AG09309 (cell line): ENCODE results near the gene WDR7.

Experiments used
- DNase-seq: peaks from one replicate; pipeline ENCODE4 v3.0.0-alpha.2; 2010; ENCODE audit warnings: low read depth
- H3K4me3 ChIP-seq: 2 replicates; pipeline ENCODE4 v1.5.1; 2011; ENCODE audit warnings: mild to moderate bottlenecking, low read depth, low read length, moderate library complexity; ENCODE audit not compliant: control insufficient read depth
- CTCF ChIP-seq: IDR thresholded peaks from 2 replicates; pipeline ENCODE4 v1.5.1; 2011; ENCODE audit warnings: mild to moderate bottlenecking, low read depth, low read length, inconsistent platforms; ENCODE audit not compliant: insufficient read depth, control insufficient read depth; ENCODE audit errors: missing control alignments

Gene WDR7

DNA sequence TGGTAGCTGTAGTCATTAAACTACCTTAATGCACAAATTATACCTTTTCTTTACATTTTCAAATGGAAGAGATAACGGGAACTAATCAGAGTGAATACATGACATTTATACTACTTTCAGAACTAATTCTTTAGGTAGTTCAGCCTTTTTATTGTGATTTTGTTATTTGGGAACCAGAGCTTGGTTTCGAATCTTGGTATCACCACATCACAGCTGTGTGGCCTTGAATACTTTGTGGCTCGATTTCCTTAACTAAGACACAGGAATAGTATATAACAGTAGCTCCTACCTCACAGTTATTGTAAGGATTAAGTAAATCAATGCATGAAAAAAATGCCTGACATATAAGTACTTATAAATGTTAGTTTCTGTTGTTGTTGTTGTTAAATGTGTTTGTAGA is 240.0 kb downstream of the WDR7 start:
- TF ChIP-seq CTCF = no peak
- no peak for DNase-seq
- H3K4me3 ChIP-seq = no peak overlapping the region

DNA sequence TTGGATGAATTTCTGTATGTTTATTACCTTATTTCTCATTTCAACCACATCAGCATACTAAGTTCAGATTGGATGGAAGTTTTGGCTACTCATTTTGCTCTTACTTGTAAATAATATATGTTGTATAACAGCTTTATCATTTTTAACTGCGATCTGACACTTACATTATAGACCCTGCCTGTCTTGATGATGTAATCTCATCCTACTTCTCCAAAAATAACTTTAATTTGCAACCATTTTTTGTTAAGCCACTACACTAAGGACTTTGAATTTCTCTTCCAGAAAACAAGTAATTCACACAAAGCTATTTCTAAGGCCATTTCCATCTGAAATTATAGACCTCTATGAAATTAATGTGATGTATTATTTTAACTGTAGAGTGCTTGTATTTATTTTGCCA is 240.7 kb downstream of the WDR7 start:
- H3K4me3 ChIP-seq = no peak overlapping the region
- no peak for DNase-seq
- no peak for TF ChIP-seq CTCF

GRCh38 chr18:56897122-56897521 is 246.0 kb downstream of the WDR7 start:
- no peak for TF ChIP-seq CTCF
- DNase-seq = no peak
- no peak overlapping the region for H3K4me3 ChIP-seq

DNA sequence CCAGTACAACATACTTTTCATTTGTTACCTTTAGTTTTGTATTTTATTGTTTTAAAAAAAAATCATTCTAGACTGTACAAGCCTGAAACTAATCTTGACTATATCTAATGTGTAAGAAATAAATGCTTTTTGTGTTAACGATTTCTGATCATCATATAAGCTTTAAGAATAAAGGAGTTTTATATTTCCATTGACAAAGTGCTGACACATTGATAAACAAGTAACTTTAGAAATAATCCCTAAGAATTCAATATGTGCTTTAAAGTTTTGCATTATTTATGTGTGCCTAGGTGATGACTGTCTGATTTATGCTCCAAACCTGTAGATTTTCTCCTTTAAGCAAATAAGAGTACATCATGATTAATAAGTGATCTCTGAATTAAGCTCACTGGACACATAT is 248.5 kb downstream of the WDR7 start:
- no peak for DNase-seq
- no peak for TF ChIP-seq CTCF
- H3K4me3 ChIP-seq = no peak overlapping the region

- no peak for DNase-seq
- TF ChIP-seq CTCF = no peak
- no peak overlapping the region for H3K4me3 ChIP-seq
Observed at GRCh38 chr18:56900195-56901094, 249.3 kb downstream of the WDR7 start.

DNA sequence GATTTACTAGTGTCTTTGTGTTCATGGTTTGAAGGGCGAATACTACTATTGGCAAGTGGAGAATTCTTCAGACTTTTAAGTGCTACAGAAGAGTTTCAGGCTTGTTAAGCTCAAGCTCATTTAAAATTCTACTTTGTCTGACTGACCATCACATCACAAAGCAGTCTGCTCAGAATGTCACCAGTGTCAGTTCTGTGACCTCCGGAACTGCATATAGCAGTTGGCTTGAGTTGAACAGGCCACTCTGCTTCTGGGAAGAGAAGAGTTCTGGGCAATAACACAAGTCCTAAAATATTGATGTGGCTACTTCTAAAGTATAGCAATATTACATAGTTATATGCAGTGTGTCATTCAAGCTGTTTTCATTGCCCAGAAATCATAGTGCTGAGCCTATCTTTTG is 250.8 kb downstream of the WDR7 start:
- no peak for DNase-seq
- H3K4me3 ChIP-seq = no peak overlapping the region
- TF ChIP-seq CTCF = no peak

DNA sequence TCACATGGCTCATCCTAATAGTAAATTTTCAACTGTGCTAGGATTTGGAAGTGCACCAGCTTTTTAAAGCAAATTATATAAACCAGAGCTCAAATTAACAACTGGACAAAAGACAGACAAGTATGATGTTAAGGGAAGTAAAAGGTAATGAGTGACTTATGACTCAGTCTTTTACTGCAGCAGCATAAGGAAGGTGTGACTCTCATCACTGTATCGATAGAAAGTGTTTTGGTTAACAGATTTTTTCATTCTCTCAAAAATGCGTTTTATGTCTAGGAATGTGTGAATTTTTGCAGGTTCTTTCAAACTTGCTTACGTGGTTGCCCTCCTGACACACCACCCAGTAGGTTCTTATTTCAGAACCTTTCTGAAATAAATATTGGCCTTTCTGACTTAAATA is 251.5 kb downstream of the WDR7 start:
- no peak for DNase-seq
- H3K4me3 ChIP-seq = no peak overlapping the region
- TF ChIP-seq CTCF = no peak
